ENCODE measurements around the gene RCE1.

The RCE1 gene

GRCh38 chr11:66846671-66847091, 3.4 kb downstream of the RCE1 start:
- H3K27ac ChIP-seq = no peak overlapping the region
- H3K4me3 ChIP-seq (ENCODE audit: low read depth, low read length) = no peak overlapping the region
- peaks cover 42% of the 10 kb centered on the region for H3K36me3 ChIP-seq
- no peak for DNase-seq
- no peak for TF ChIP-seq CTCF (IDR thresholded peaks at IDR 0.05; ENCODE audit: low read depth, low read length)
- H3K9me3 ChIP-seq (ENCODE audit: severe bottlenecking) = no peaks in the 10 kb centered on the region
- no peaks in the 10 kb centered on the region for H3K27me3 ChIP-seq (ENCODE audit: insufficient read depth, low read depth, severe bottlenecking)

GRCh38 chr11:66847461-66848232, 4.4 kb downstream of the RCE1 start:
- Histone ChIP-seq H3K27ac (no peak overlapping the region), H3K36me3 (peaks cover 42% of the 10 kb centered on the region)

GRCh38 chr11:66848671-66849500, 5.6 kb downstream of the RCE1 start:
- Histone ChIP-seq H3K27ac (no peak overlapping the region), H3K36me3 (peaks cover 35% of the 10 kb centered on the region), H3K4me3 (ENCODE audit: low read depth, low read length) (no peak overlapping the region), H3K9me3 (ENCODE audit: severe bottlenecking) (no peaks in the 10 kb centered on the region), H3K27me3 (ENCODE audit: insufficient read depth, low read depth, severe bottlenecking) (no peaks in the 10 kb centered on the region)
- DNase-seq = no peak
- no peak for TF ChIP-seq CTCF (IDR thresholded peaks at IDR 0.05; ENCODE audit: low read depth, low read length)

More at GRCh38 chr11:66847461-66848232, 4.4 kb downstream of the RCE1 start:
- H3K27me3 ChIP-seq (ENCODE audit: insufficient read depth, low read depth, severe bottlenecking) = no peaks in the 10 kb centered on the region
- no peak overlapping the region for H3K4me3 ChIP-seq (ENCODE audit: low read depth, low read length)
- no peak for DNase-seq
- no peak for TF ChIP-seq CTCF (IDR thresholded peaks at IDR 0.05; ENCODE audit: low read depth, low read length)
- H3K9me3 ChIP-seq (ENCODE audit: severe bottlenecking) = no peaks in the 10 kb centered on the region

- peaks cover 28% of the 10 kb centered on the region for H3K36me3 ChIP-seq
Measured at GRCh38 chr11:66849501-66850234, 6.4 kb downstream of the RCE1 start.

GRCh38 chr11:66850235-66850587, 7.0 kb downstream of the RCE1 start:
- no peaks in the 10 kb centered on the region for H3K9me3 ChIP-seq (ENCODE audit: severe bottlenecking)
- no peak overlapping the region for H3K27ac ChIP-seq
- no peak overlapping the region for H3K4me3 ChIP-seq (ENCODE audit: low read depth, low read length)
- H3K27me3 ChIP-seq (ENCODE audit: insufficient read depth, low read depth, severe bottlenecking) = no peaks in the 10 kb centered on the region
- peaks cover 22% of the 10 kb centered on the region for H3K36me3 ChIP-seq
- DNase-seq = no peak
- TF ChIP-seq CTCF (IDR thresholded peaks at IDR 0.05; ENCODE audit: low read depth, low read length) = no peak

More at GRCh38 chr11:66849501-66850234, 6.4 kb downstream of the RCE1 start:
- TF ChIP-seq CTCF (IDR thresholded peaks at IDR 0.05; ENCODE audit: low read depth, low read length) = no peak
- Histone ChIP-seq H3K4me3 (ENCODE audit: low read depth, low read length) (no peak overlapping the region), H3K9me3 (ENCODE audit: severe bottlenecking) (no peaks in the 10 kb centered on the region), H3K27ac (no peak overlapping the region), H3K27me3 (ENCODE audit: insufficient read depth, low read depth, severe bottlenecking) (no peaks in the 10 kb centered on the region)
- no peak for DNase-seq
